Thymus (tissue), 11 donors: Measurements from ENCODE around the gene TCEANC2. TPM values are rescaled to one million over a fixed set of nuclear protein-coding genes. Genes with fewer than 3 reads are reported as not detected.
"Not testable (repeated sequence)": the region's sequence is repeated elsewhere in the genome, so short reads cannot be mapped to it uniquely, and the experiment has no call there.

ENCODE experiments used
- DNase-seq, 9 donors: peaks; one replicate each; pipeline ENCODE4 v3.0.0-alpha.2; 2013; ENCODE audit warnings: low spot score in 9 of 9, low read depth in 6 of 9, missing footprints in 1 of 9
- H3K27ac ChIP-seq, 2 donors: one replicate each; pipeline ENCODE4 v1.5.1; 2013; ENCODE audit warnings: control low read depth in 1 of 2, low read depth in 1 of 2, low read length in 1 of 2, mild to moderate bottlenecking in 1 of 2, moderate library complexity in 1 of 2
- H3K27me3 ChIP-seq, 2 donors: one replicate each; pipeline ENCODE4 v1.5.1; 2013; ENCODE audit warnings: low read length in 1 of 2; ENCODE audit not compliant: control insufficient read depth in 2 of 2, insufficient read depth in 1 of 2
- H3K36me3 ChIP-seq, 2 donors: one replicate each; pipeline ENCODE4 v1.5.1; 2013; ENCODE audit warnings: low read length in 1 of 2, mild to moderate bottlenecking in 1 of 2, moderate library complexity in 1 of 2; ENCODE audit not compliant: control insufficient read depth in 2 of 2, insufficient read depth in 2 of 2
- H3K4me1 ChIP-seq, 2 donors: one replicate each; pipeline ENCODE4 v1.5.1; 2013; ENCODE audit warnings: low read length in 2 of 2; ENCODE audit not compliant: control insufficient read depth in 2 of 2, insufficient read depth in 2 of 2
- H3K4me3 ChIP-seq, 2 donors: one replicate each; pipeline ENCODE4 v1.5.1; 2013; ENCODE audit warnings: low read length in 2 of 2, control low read depth in 1 of 2, mild to moderate bottlenecking in 1 of 2
- H3K9me3 ChIP-seq, 2 donors: one replicate each; pipeline ENCODE4 v1.5.1; 2013; ENCODE audit warnings: low read length in 1 of 2, mild to moderate bottlenecking in 1 of 2; ENCODE audit not compliant: control insufficient read depth in 2 of 2, insufficient read depth in 1 of 2
- WGBS: extraction: QIAGEN DNeasy Blood & Tissue Kit; methylation state at CpG from one replicate; pipeline ENCODE4 v1.1.7; 2013; 5-methylcytosine and 5-hydroxymethylcytosine counted together
- polyA plus RNA-seq: library from polyadenylated mRNA; stranded (reverse); fragments of 200-250 nt; gene quantifications from one replicate; pipeline ENCODE4 v1.2.3, GENCODE V29; 2013
- total RNA-seq: library from RNA; stranded (reverse); fragments of 120-200 nt; gene quantifications from one replicate; pipeline ENCODE4 v1.2.4, GENCODE V29; 2013
- donor health status: healthy.

TCEANC2 gene
- total and polyA plus RNA-seq, 2 donors, result 4.0 to 5.2 TPM

DNA sequence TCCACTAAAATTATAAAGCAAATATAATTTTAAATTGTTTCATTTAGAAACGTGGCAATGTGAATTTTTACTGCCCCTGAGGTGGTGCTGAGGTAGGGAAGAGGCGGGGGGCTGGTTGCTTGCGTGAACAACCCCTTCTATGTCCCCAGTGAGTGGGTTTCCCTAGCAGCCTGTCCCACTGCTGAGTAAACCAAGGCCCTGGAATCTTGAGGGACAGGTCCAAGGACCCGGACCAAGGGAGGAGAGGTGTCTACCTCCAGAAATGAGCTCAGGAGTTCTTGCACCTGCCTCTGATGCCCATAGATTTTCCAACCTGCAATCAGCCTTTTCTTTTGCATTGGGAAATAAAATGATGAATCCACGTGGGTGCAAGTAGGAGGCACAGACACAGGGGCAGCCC, 34.8 kb upstream of the TCEANC2 start:
- no peaks in the 10 kb centered on the region for H3K4me1 ChIP-seq
- no peaks in the 10 kb centered on the region for H3K9me3 ChIP-seq
- H3K27ac ChIP-seq, result no peak overlapping the region
- H3K27me3 ChIP-seq, result peaks cover 0 to 12% of the 10 kb centered on the region in 2 donors
- H3K4me3 ChIP-seq, result no peak overlapping the region
- no peaks in the 10 kb centered on the region for H3K36me3 ChIP-seq
- no peak for DNase-seq
- 91% methylated on average over 5 of the region's 5 CpGs for WGBS

DNA sequence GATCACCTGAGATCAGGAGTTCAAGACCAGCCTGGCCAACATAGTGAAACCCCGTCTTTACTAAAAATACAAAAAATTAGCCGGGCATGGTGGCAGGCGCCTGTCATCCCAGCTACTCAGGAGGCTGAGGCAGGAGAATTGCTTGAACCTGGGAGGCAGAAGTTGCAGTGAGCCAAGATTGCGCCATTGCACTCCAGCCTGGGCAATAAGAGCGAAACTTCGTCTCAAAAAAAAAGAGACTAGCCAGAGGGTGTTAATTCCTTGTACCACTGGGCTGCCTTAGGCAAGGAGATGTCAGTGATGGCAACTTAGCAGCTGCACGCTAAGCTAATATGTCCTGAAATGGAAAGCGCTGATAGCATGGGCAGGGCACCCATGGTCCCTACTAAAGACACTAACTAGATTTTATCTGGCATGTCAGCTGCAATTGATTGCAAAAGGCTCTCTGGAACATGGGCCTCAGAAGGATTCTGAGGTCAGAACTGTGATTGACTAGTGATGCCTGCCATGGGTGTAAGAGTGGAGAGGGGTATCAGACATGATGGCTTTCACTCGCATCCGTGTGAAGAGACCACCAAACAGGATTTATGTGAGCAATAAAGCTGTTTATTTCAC, 33.7 kb upstream of the TCEANC2 start:
- H3K36me3 ChIP-seq, H3K4me3 ChIP-seq, H3K27ac ChIP-seq, DNase-seq, H3K4me1 ChIP-seq, H3K9me3 ChIP-seq: not testable (repeated sequence)
- WGBS, result 93% methylated on average over 10 of the region's 10 CpGs
- peaks cover 0 to 12% of the 10 kb centered on the region in 2 donors for H3K27me3 ChIP-seq

DNA sequence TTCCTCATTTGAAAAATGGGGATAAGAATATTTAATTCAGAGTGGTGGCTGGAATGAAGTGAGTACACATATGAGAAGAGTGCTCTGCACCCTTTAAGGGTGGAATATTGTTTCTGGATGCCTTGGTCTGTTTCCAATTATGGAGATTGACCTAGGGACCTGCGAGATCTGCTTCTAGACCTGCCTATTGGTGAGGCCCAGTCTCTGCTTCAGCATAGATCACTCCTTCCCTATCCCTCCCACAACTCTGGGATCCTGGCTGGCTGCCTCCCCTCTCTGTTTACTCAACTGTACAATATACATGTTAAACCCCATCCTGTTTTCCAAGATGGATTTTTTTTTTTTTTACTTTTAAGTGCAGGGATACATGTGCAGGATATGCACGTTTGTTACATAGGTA, 29.1 kb upstream of the TCEANC2 start:
- WGBS, result 97% methylated on average over 2 of the region's 2 CpGs
- H3K36me3 ChIP-seq, result peaks cover 5 to 8% of the 10 kb centered on the region in 2 donors
- H3K27ac ChIP-seq, result no peak overlapping the region
- H3K4me3 ChIP-seq, result no peak overlapping the region
- no peaks in the 10 kb centered on the region for H3K4me1 ChIP-seq
- H3K27me3 ChIP-seq, result no peaks in the 10 kb centered on the region
- no peak for DNase-seq
- no peaks in the 10 kb centered on the region for H3K9me3 ChIP-seq

DNA sequence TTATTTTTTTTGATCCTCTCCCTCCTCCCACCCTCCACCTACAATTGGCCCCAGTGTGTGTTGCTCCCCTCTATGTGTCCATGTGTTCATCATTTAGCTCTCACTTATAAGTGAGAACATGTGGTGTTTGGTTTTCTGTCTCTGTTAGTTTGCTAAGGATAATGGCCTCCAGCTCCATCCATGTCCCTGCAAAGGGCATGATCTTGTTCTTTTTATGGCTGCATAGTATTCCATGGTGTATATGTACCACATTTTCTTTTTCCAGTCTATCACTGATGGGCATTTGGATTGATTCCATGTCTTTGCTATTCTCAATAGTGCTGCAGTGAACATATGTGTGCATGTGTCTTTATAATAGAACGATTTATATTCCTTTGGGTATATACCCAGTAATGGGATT, 28.6 kb upstream of the TCEANC2 start:
- not testable (repeated sequence) for H3K36me3 ChIP-seq, H3K4me3 ChIP-seq, H3K27me3 ChIP-seq, H3K4me1 ChIP-seq, H3K9me3 ChIP-seq, DNase-seq, H3K27ac ChIP-seq
- 100% methylated on average over 1 of the region's 1 CpG for WGBS

DNA sequence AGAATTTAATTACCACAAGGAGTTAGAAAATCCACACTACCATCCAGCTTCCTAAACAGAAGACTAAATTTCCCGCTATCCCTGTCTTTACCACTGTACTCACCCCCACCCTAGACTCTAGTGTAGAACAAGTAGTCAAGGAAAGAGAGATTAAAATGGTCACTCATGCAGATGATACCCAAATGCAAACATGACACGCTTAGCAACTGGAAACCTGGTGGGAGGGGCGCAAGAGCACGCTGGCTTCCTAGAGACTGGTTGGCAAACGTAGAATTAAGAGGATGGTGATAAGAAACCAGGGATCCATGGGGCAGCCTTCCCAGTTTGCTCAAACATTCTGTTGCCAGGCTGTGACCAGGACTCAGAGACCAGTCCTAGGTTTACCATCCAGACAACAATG, 25.6 kb upstream of the TCEANC2 start:
- DNase-seq, result no peak
- Histone ChIP-seq H3K4me3 (no peak overlapping the region), H3K36me3 (peaks cover 17 to 20% of the 10 kb centered on the region in 2 donors), H3K9me3 (no peaks in the 10 kb centered on the region), H3K4me1 (no peaks in the 10 kb centered on the region), H3K27me3 (no peaks in the 10 kb centered on the region), H3K27ac (no peak overlapping the region)
- WGBS, result 98% methylated on average over 5 of the region's 5 CpGs

DNA sequence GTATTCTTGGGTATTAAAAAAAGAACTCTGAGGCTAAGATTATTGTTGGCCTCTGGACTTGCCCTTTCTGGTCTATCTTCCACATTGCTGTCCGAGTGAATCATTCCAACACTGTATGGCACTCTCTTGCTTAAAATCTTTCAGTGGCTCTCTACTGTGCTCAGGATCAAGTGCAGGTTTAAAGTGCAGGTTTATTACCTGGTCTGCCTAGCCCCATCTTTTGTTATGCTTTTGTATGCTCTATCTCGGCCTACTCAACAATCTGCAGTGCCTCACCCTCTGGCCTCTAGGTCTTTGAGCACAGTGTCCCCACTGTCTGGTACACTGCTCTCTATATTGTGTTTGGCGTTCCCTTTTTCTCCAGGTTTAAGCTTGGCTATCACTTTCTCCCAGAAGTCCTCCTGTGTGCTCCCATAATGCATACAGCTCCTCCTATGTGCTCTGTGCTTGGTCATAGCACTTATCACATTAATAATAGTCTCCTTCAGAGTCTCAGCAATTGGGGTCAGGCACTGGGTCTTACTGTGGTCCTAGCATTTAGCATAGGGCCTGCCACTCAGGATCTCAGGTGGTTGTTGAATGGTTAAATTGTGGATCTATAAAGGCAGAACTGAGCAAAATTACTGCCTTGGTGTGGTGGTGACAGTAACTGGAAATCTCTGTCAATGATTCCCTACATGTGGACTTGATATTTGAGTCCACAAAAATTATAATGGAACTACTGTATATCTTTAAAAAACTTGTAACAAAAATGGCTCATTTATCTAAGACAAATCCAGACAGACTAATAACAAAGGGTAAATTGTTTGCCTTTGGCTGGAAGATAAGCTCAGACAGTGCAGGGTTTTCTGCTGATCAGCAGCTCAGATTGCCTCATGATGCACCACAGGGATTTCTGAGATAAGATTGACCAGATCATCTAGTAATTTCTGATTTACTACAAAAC, 24.8 kb upstream of the TCEANC2 start:
- Histone ChIP-seq H3K27me3 (no peaks in the 10 kb centered on the region), H3K36me3 (peaks cover 22 to 25% of the 10 kb centered on the region in 2 donors), H3K4me1 (no peaks in the 10 kb centered on the region), H3K4me3 (no peak overlapping the region), H3K9me3 (no peaks in the 10 kb centered on the region), H3K27ac (no peak overlapping the region)
- DNase-seq, result no peak
- WGBS, result over 99% methylated on average over 3 of the region's 3 CpGs

DNA sequence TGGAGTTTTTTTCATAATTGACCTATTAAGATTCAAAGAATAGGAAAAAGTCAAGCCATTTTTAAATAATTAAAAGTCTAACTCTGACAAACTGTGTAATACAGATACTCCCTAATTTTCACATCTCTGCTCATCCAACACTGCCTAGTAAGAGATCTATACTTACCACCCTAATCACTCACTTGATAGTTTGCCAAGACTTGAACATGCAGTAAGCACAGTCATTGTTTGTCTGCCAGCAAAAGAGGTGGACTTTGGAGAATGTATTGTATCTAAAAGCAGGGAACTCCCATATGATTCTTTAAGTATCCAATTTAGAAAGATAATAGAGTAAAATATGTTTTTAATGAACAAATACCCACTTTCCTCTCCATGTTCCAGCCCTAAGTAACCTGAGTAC, 15.9 kb upstream of the TCEANC2 start:
- DNase-seq, result no peak
- Histone ChIP-seq H3K4me1 (no peaks in the 10 kb centered on the region), H3K27ac (no peak overlapping the region), H3K4me3 (no peak overlapping the region), H3K27me3 (no peaks in the 10 kb centered on the region), H3K36me3 (peaks cover 42 to 75% of the 10 kb centered on the region in 2 donors), H3K9me3 (no peaks in the 10 kb centered on the region)

DNA sequence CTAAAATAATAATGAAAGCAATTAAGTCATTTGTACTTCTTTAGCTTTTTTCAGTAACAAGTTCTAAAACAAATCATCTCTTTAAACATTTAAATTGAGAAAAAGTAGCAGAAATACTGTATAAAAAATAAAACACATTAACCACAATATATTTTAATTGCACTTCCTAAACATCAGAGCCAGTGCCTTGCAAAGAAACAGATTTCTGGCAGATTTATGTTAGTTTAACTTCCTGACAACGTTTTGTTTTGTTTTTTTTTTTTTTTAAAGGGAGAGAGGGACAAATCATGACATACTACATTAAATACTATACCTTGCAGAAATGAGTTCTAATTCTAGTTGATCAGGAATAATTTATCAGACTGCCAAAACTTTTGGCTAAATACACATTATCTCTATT, 11.6 kb upstream of the TCEANC2 start:
- 15% methylated on average over 1 of the region's 1 CpG for WGBS
- peaks cover 17 to 61% of the 10 kb centered on the region in 2 donors for H3K36me3 ChIP-seq
- H3K27me3 ChIP-seq, result no peaks in the 10 kb centered on the region
- H3K4me1 ChIP-seq, result no peaks in the 10 kb centered on the region
- H3K4me3 ChIP-seq, result no peak overlapping the region
- DNase-seq, result no peak
- H3K9me3 ChIP-seq, result no peaks in the 10 kb centered on the region
- H3K27ac ChIP-seq, result no peak overlapping the region

DNA sequence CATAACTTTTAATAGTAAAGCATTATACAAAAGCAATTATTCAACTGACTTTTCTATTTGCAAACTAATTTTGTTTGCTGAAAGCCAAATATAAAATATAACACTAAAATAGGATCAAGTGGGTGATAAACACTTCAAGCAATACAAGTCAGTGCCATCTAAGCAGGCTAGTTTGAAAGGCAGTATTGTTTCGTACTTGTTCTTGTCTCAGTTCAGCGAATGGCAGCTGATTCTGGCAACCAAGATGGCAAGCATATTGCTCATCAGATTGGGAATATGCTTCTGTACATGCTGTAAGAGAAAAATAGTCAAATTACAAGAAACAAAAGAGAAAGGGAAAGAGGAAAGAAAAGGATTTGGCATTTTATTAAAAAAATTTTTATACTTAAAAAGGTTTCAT, 7.9 kb upstream of the TCEANC2 start:
- Histone ChIP-seq H3K9me3 (no peaks in the 10 kb centered on the region), H3K27ac (no peak overlapping the region), H3K4me3 (no peak overlapping the region), H3K4me1 (no peaks in the 10 kb centered on the region), H3K27me3 (no peaks in the 10 kb centered on the region), H3K36me3 (peaks cover 4 to 34% of the 10 kb centered on the region in 2 donors)
- WGBS, result 96% methylated on average over 2 of the region's 2 CpGs
- DNase-seq, result no peak
